ENCODE measurements around the gene VAMP8. TPM values are rescaled to one million over a fixed set of nuclear protein-coding genes. Genes with fewer than 3 reads are reported as not detected.
"Not testable (repeated sequence)": the region's sequence is repeated elsewhere in the genome, so short reads cannot be mapped to it uniquely, and the experiment has no call there.

Gene VAMP8
- total and polyA plus RNA-seq, 2 donors (not counting 1 experiment from before 2014, with no cell fraction given) = 2.3 to 80.6 TPM

DNA sequence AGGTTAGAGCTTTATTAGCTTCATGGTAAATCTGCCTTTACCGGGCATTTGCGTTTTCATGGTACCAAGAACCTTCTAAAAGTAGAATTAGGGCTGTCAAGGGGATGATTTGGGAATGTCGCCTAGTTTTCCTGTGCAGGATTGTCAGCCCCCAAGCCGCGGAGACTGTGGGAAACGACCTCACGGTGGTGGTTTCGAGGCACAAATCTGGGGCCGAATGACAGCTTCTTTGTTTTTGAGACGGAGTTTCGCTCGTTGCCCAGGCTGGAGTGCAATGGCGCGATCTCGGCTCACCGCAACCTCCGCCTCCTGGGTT is 38.0 kb downstream of the VAMP8 start:
- Histone ChIP-seq H3K27ac (ENCODE audit: insufficient read depth, low read length) (no peak overlapping the region), H3K9me3 (ENCODE audit: control insufficient read depth, insufficient read depth, low read depth, low read length) (no peaks in the 10 kb centered on the region), H3K36me3 (ENCODE audit: control insufficient read depth, insufficient read depth, low read length) (peaks cover 1% of the 10 kb centered on the region), H3K9ac (ENCODE audit: insufficient read depth, low read length) (no peak overlapping the region), H3K4me1 (ENCODE audit: control insufficient read depth, extremely low read depth, insufficient read depth, low read length) (peaks cover 15% of the 10 kb centered on the region), H3K79me2 (ENCODE audit: control insufficient read depth, insufficient read depth, low read length) (peaks cover 41% of the 10 kb centered on the region), H3K4me3 (replicated peaks in 1 of 4; ENCODE audit: control extremely low read depth in 1 of 4, insufficient read depth in 1 of 4, low read depth in 3 of 4, low read length in 4 of 4) (no peak overlapping the region), H3K27me3 (ENCODE audit: control insufficient read depth, insufficient read depth, low read length) (no peaks in the 10 kb centered on the region), H2AFZ (ENCODE audit: low read length) (no peak overlapping the region), H3K4me2 (ENCODE audit: extremely low read depth, insufficient read depth, low read length) (no peak overlapping the region), H4K20me1 (ENCODE audit: control insufficient read depth, extremely low read depth, insufficient read depth, low read length) (peaks cover 3% of the 10 kb centered on the region)
- no peak for DNase-seq (ENCODE audit: low read depth in 2 of 2)
- TF ChIP-seq CTCF (conservative IDR thresholded peaks at IDR 0.05 in 1 of 2, IDR thresholded peaks at IDR 0.05 in 1 of 2; ENCODE audit: low read depth in 1 of 2, low read length in 2 of 2) = no peak
- TF ChIP-seq EZH2 (IDR thresholded peaks at IDR 0.05; ENCODE audit: low read length, missing control alignments) = no peak

DNA sequence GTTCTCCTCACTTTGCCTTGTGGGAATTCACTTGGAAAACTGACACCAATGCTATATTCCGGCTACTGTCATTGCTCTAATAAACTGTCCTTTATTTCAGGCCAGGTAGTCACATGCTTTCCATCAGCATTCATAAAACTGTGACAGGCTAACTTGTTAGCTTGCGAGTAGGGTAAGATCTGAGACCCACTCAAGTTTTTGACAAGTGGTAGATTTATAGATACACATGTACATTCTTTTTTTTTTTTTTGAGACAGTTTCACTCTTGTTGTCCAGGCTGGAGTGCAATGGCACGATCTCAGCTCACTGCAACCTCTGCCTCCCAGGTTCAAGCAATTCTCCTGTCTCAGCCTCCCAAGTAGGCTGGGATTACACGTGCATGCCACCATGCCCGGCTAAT is 40.3 kb downstream of the VAMP8 start:
- H3K4me1 ChIP-seq (ENCODE audit: control insufficient read depth, extremely low read depth, insufficient read depth, low read length); H3K9me3 ChIP-seq (ENCODE audit: control insufficient read depth, insufficient read depth, low read depth, low read length); H3K27ac ChIP-seq (ENCODE audit: insufficient read depth, low read length); H4K20me1 ChIP-seq (ENCODE audit: control insufficient read depth, extremely low read depth, insufficient read depth, low read length); H3K36me3 ChIP-seq (ENCODE audit: control insufficient read depth, insufficient read depth, low read length); H3K9ac ChIP-seq (ENCODE audit: insufficient read depth, low read length); H3K27me3 ChIP-seq (ENCODE audit: control insufficient read depth, insufficient read depth, low read length); DNase-seq (ENCODE audit: low read depth in 2 of 2); H2AFZ ChIP-seq (ENCODE audit: low read length): not testable (repeated sequence)
- H3K4me3 ChIP-seq (replicated peaks in 1 of 4; ENCODE audit: control extremely low read depth in 1 of 4, insufficient read depth in 1 of 4, low read depth in 3 of 4, low read length in 4 of 4) = peak overlapping the region; percentile 72 to 91 (median 83)
- H3K4me2 ChIP-seq (ENCODE audit: extremely low read depth, insufficient read depth, low read length) = peak overlapping the region; percentile 86
- peaks cover 39% of the 10 kb centered on the region for H3K79me2 ChIP-seq (ENCODE audit: control insufficient read depth, insufficient read depth, low read length)

- Histone ChIP-seq H3K4me3 (replicated peaks in 1 of 4; ENCODE audit: control extremely low read depth in 1 of 4, insufficient read depth in 1 of 4, low read depth in 3 of 4, low read length in 4 of 4) (no peak overlapping the region), H3K27ac (ENCODE audit: insufficient read depth, low read length) (no peak overlapping the region), H3K9ac (ENCODE audit: insufficient read depth, low read length) (no peak overlapping the region), H3K9me3 (ENCODE audit: control insufficient read depth, insufficient read depth, low read depth, low read length) (no peaks in the 10 kb centered on the region), H3K4me1 (ENCODE audit: control insufficient read depth, extremely low read depth, insufficient read depth, low read length) (peaks cover 10% of the 10 kb centered on the region), H3K79me2 (ENCODE audit: control insufficient read depth, insufficient read depth, low read length) (peaks cover 39% of the 10 kb centered on the region), H2AFZ (ENCODE audit: low read length) (no peak overlapping the region), H3K27me3 (ENCODE audit: control insufficient read depth, insufficient read depth, low read length) (no peaks in the 10 kb centered on the region), H4K20me1 (ENCODE audit: control insufficient read depth, extremely low read depth, insufficient read depth, low read length) (peaks cover 3% of the 10 kb centered on the region), H3K4me2 (ENCODE audit: extremely low read depth, insufficient read depth, low read length) (no peak overlapping the region), H3K36me3 (ENCODE audit: control insufficient read depth, insufficient read depth, low read length) (peaks cover 20% of the 10 kb centered on the region)
- TF ChIP-seq CTCF (conservative IDR thresholded peaks at IDR 0.05 in 1 of 2, IDR thresholded peaks at IDR 0.05 in 1 of 2; ENCODE audit: low read depth in 1 of 2, low read length in 2 of 2) (no peak), EZH2 (IDR thresholded peaks at IDR 0.05; ENCODE audit: low read length, missing control alignments) (no peak)
- DNase-seq (ENCODE audit: low read depth in 2 of 2) = no peak
These were observed 42.2 kb downstream of the VAMP8 start for GRCh38 chr2:85619617-85620016.
